Erythroblast (primary cell): ENCODE data around the gene CLDN3.

Experiments used
- GATA1 ChIP-seq: IDR thresholded peaks from 2 replicates; pipeline ENCODE4 v1.6.1; 2011; ENCODE audit warnings: low read depth, mild to moderate bottlenecking, control low read depth, low read length, moderate library complexity
- POLR2A ChIP-seq: IDR thresholded peaks from 2 replicates; pipeline ENCODE4 v1.6.1; 2011; ENCODE audit warnings: mild to moderate bottlenecking, low read length

GRCh38 chr7:73719806-73720169, 50.3 kb downstream of the CLDN3 start:
- TF ChIP-seq POLR2A, result no peak
- TF ChIP-seq GATA1, result no peak
